ENCODE results near the gene RAB20.

Gene RAB20

GRCh38 chr13:110557610-110558305, 3.8 kb downstream of the RAB20 start:
- Histone ChIP-seq H3K4me3 (no peak overlapping the region), H3K27ac (no peak overlapping the region)

- Histone ChIP-seq H3K27ac (no peak overlapping the region), H3K4me3 (no peak overlapping the region)
These were observed 4.4 kb downstream of the RAB20 start for GRCh38 chr13:110557082-110557481.

- Histone ChIP-seq H3K4me3 (no peak overlapping the region), H3K27ac (no peak overlapping the region)
These were observed 5.3 kb downstream of the RAB20 start for GRCh38 chr13:110556224-110556606.

DNA sequence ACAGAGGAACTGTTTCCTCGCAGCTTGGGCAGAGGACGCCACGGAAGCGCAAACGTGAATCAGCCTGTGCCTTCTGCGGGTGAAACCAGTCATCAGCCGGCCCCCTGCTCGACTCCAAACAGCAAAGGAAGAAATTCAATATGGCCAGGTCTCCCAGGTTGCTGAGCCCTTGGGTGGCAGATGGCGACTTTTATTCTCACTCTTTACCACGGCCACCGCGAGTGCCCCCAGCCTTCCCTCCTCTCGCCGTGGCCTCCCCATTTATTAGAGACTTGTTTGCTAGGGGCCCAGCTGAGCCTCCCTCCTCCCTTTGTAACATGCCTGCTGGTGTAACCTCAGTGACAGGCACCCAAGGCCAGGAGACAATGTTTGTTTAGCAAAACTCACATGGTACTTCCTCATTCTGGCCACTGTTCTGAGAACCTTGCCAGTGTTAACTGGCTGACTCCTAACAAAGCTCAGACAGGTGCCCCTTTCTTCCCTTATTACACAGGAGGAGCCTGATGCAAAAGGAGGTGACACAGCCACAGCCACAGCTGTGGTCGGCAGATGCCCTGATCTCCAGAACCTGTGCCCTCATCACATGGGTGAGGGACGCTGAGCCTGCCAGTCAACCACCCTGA, 5.8 kb downstream of the RAB20 start:
- Histone ChIP-seq H3K27ac (no peak overlapping the region), H3K4me3 (no peak overlapping the region)

- Histone ChIP-seq H3K4me3 (no peak overlapping the region), H3K27ac (no peak overlapping the region)
These were observed 6.6 kb downstream of the RAB20 start for GRCh38 chr13:110554946-110555345.

- no peak overlapping the region for H3K27ac ChIP-seq
- no peak overlapping the region for H3K4me3 ChIP-seq
These were observed 7.2 kb downstream of the RAB20 start for GRCh38 chr13:110554227-110554836.

GRCh38 chr13:110553417-110553816, 8.1 kb downstream of the RAB20 start:
- no peak overlapping the region for H3K27ac ChIP-seq
- no peak overlapping the region for H3K4me3 ChIP-seq

DNA sequence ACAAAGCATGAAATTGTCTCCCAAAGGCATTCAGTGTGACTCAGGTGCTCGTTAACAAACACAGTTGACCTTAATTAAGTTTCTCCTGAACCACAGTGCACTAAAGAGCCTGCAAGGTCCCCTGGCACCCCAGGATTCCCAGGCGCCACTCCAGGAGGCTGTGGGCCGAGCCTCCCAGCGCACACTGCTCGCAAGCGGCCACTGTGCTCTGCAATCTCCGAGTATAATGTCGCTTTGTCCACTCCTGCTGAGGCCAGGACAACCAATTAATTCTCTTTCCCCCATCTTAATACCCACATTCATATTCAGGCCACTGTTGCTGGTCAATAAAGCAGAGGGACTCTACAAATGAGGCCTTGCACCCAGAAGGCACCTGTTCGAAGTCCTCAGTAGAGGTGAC, 8.8 kb downstream of the RAB20 start:
- H3K27ac ChIP-seq, result no peak overlapping the region
- no peak overlapping the region for H3K4me3 ChIP-seq

- H3K27ac ChIP-seq, result no peak overlapping the region
These were observed 10.2 kb downstream of the RAB20 start for GRCh38 chr13:110551284-110551683.

GRCh38 chr13:110549795-110550160, 11.7 kb downstream of the RAB20 start:
- Histone ChIP-seq H3K27ac (no peak overlapping the region), H3K4me3 (no peak overlapping the region)

More at GRCh38 chr13:110551284-110551683, 10.2 kb downstream of the RAB20 start:
- H3K4me3 ChIP-seq, result no peak overlapping the region

DNA sequence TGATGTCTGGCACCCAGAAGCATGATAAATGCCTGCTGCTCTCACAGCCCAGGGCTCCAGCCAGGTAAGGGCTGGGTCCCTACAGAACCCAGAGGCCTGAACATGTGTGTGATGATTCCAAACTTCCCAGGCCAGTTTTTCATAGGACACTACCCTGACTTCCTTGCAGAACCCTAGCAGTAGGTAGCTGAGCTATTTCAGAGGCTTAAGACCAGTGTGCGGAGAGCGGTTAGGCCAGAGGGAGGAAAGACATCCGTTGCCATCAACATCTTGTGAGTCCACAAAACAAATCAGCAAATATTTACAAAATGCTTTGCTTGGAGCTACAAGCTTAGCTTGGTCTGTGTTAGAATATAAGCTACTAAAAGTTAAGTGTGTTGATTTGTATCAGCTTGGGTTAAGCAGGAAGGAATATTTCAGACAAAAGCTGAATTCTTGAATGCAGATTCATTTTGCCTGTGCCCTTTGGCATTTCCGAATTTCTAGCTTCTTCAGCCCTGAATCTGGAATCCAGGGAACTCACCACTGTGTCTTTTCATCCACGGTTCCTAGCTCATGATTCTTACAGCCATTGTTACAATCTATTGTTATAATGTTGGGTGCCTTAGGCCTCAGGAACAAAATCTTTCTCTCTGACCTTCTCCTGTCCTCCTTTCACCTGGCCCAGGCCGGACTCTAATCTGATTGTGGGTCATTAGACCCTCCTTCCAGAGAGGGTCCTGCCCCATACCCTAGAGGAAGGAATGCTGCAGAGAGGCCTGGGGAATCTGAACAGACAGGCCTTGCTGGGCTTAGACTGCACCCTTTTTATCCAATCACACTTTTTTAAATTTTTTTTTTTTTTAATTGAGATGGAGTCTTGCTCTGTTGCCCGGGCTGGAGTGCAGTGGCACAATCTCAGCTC, 12.4 kb downstream of the RAB20 start:
- Histone ChIP-seq H3K27ac (no peak overlapping the region), H3K4me3 (no peak overlapping the region)

GRCh38 chr13:110546926-110547325, 14.6 kb downstream of the RAB20 start:
- H3K27ac ChIP-seq, result no peak overlapping the region
- H3K4me3 ChIP-seq, result no peak overlapping the region

DNA sequence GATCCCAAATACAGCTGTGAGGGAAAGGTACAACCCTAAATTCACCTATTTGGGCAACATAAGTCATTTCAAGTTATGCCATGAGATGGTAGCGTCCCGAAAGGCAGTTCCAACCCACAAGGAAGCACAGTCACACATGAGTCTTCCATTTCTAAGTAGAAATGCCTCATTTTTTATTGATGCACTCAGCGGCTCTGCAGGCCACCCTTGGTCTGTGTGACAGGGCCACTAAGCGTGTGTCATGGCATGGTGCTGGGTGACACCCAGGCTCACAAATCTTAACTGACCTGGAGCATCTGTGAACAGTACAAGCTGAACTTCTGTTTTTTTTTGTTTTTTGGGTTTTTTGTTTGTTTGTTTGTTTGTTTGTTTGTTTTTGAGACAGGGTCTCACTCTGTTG, 15.1 kb downstream of the RAB20 start:
- no peak overlapping the region for H3K27ac ChIP-seq

DNA sequence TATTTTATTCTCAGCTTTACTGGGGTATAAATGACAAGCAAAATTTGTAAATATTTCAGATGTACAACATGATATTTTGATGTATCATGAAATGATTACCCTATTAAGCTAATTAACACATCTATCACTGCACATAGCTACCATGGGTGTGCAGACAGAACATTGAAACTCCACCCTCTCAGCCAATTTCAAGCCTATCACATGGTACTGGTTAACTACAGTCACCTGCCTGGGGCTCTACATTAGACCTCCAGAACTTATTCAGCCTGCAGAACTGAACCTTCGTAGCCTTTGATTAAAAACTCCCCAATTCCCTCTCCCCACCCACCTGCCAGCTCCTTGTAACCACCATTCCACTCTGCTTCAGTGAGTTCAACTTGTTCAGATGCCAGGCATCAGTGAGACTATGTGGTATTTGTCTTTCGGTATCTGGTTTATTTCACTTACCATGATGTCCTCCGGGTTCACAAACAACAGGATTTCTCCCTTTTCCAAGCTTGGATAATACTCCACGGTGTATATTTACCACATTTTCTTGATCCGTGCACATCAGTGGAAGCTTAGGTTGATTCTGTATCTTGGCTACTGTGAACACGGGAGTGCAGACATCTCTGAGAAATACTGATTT, 19.2 kb downstream of the RAB20 start:
- Histone ChIP-seq H3K27ac (no peak overlapping the region), H3K4me3 (no peak overlapping the region)

More for the DNA sequence above, 15.1 kb downstream of the RAB20 start:
- no peak overlapping the region for H3K4me3 ChIP-seq

- no peak overlapping the region for H3K27ac ChIP-seq
- no peak overlapping the region for H3K4me3 ChIP-seq
These were observed 20.0 kb downstream of the RAB20 start for GRCh38 chr13:110541526-110541920.

DNA sequence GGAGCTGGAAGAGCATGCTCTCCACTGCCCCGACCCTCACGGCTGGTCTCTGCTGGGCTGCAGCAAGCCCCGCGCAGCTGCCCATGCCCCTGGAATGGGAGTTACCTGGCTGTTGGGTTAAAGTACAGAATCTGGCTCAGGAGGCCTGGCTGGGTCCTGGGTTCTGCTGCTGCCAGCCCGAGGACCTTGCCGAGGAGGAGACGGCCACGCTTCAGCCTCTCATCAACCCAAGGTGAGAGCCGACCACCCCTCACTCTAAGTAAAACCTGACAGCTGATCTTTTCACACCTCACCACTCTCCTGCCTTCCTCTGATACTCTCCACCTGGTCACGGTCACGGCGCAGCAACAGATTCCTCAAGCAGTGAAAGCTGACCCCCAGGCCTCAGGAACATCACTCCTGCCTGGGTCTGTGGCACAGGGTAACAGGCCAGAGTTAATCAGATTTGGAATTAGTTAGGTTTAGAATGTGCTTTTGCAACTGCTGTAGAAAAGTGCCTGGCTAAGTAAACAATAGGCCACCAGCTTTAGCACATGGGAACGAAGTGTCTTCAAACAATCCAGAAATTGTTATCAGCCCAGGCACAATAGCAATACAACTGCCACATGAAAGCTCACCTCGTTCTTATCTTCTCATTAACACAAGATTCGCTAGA, 20.5 kb downstream of the RAB20 start:
- Histone ChIP-seq H3K4me3 (no peak overlapping the region), H3K27ac (no peak overlapping the region)

- H3K27ac ChIP-seq, result no peak overlapping the region
- H3K4me3 ChIP-seq, result no peak overlapping the region
These were observed 21.6 kb downstream of the RAB20 start for GRCh38 chr13:110539894-110540293.

DNA sequence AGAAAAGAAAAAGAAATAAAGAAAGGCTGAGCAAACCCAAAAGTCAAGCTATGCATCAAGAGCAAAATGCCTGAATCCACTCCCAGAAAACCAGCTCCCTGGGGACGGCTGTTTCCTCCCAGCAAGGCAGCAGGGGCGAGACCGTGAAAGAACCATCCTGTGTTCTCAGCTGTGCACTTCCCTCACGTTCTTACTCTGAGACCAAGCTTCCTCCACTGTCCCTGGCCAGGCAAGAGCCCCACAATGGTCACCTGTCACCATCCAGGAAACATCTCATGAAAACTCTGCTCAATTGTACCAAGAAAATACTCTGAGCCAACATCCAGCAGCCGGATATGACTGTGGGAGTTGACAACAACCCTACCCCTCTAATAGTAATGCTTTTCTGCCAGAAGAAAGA, 22.9 kb downstream of the RAB20 start:
- Histone ChIP-seq H3K4me3 (no peak overlapping the region), H3K27ac (peak overlapping the region in 1 of 21 experiments; percentile 49)

DNA sequence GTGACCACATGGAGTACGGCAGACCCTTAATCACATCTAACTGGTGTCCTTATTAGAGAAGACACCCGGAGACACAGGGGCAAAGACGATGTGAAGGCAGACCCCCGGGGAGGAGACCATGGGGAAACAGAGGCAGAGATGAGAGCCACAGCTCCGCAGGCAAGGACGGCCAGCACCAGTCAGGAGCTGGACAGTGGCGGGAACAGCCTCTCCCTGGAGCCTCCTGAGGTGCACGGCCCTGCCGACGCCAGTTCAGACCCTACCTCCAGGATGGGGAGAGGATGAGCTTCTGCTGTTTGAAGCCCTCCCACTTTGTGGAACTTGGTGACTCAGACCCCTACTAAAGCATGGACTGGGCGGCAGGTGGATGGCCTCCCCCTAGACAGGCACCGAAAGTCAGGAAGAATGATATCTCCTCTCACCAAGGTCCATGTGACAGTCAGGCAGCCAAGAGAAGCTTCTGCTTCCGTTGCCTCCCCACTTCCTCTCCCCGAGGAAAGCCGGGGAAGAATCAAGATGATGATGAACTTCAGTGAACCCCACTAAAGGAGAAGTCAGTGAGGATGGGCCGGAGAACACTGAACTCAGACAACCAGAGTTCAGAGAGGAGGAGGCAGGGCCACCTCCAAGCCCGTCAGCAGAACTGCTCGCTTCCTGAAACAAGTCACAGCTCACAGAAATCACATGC, 25.4 kb downstream of the RAB20 start:
- no peak overlapping the region for H3K4me3 ChIP-seq
- peak overlapping the region in 3 of 21 experiments; percentile 16 to 59 (median 34) for H3K27ac ChIP-seq

Measured in skin epidermis (tissue), 12 donors.